PC-3 (cell line): Measurements from ENCODE around the gene SCIMP.

ENCODE experiments used
- EZH2 ChIP-seq: fragments of 300-600 bp; sonication (generic); IDR thresholded peaks from one replicate; pipeline ENCODE4 v1.6.1; 2017; ENCODE audit warnings: antibody characterized with exemption, mild to moderate bottlenecking, low read length; ENCODE audit not compliant: unreplicated experiment
- EZH2phosphoT487 ChIP-seq: fragments of 300-600 bp; sonication (generic); IDR thresholded peaks from 2 replicates; pipeline ENCODE4 v1.6.1; 2018; ENCODE audit warnings: mild to moderate bottlenecking, antibody characterized with exemption, low read length, borderline replicate concordance
- TF ChIP-seq, protein P1 (sequence below): fragments of 300-600 bp; sonication (generic); conservative IDR thresholded peaks from 2 replicates; pipeline ENCODE4 v1.5.1; 2017; ENCODE audit warnings: antibody characterized with exemption, low read depth, mild to moderate bottlenecking, low read length

DNA sequence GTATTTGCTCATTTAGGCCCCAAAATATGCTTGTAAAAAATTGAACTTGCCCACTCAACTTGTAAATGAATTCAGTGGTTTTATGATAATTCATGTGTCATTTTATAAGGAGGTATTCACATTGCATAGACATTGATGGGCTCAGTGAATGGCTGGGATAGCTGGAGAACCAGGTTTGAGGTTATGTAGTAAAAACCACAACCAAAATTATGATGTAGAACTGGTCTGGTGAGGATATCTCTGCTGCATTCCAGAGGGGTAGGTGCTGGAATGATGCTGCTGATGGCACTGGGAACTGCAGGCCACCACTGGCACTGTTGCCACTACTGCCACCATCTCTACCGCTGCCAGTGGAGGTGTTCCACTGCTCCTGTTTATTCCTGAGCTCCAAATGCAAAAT, 25.9 kb upstream of the SCIMP start:
- TF ChIP-seq, protein P1, sequence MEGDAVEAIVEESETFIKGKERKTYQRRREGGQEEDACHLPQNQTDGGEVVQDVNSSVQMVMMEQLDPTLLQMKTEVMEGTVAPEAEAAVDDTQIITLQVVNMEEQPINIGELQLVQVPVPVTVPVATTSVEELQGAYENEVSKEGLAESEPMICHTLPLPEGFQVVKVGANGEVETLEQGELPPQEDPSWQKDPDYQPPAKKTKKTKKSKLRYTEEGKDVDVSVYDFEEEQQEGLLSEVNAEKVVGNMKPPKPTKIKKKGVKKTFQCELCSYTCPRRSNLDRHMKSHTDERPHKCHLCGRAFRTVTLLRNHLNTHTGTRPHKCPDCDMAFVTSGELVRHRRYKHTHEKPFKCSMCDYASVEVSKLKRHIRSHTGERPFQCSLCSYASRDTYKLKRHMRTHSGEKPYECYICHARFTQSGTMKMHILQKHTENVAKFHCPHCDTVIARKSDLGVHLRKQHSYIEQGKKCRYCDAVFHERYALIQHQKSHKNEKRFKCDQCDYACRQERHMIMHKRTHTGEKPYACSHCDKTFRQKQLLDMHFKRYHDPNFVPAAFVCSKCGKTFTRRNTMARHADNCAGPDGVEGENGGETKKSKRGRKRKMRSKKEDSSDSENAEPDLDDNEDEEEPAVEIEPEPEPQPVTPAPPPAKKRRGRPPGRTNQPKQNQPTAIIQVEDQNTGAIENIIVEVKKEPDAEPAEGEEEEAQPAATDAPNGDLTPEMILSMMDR, result no peak
- TF ChIP-seq EZH2 (no peak), EZH2phosphoT487 (no peak)
